Embryonic facial prominence (tissue), 1 donor: ENCODE measurements around the gene IQCM.
"Not testable (repeated sequence)": the region's sequence is repeated elsewhere in the genome, so short reads cannot be mapped to it uniquely, and the experiment has no call there.

Experiments
- DNase-seq: peaks from one replicate; pipeline ENCODE4 v3.0.0-alpha.2; 2016; ENCODE audit errors: extremely low spot score

IQCM gene

DNA sequence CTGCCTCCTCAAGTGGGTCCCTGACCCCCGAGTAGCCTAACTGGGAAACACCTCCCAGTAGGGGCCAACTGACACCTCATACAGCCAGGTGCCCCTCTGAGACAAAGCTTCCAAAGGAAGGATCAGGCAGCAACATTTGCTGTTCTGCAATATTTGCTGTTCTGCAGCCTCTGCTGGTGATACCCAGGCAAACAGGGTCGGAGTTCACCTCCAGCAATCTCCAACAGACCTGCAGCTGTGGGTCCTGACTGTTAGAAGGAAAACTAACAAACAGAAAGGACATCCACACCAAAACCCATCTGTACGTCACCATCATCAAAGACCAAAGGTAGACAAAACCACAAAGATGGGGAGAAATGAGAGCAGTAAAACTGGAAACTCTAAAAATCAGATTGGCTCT lies 347.0 kb downstream of the IQCM start:
- not testable (repeated sequence) for DNase-seq

DNA sequence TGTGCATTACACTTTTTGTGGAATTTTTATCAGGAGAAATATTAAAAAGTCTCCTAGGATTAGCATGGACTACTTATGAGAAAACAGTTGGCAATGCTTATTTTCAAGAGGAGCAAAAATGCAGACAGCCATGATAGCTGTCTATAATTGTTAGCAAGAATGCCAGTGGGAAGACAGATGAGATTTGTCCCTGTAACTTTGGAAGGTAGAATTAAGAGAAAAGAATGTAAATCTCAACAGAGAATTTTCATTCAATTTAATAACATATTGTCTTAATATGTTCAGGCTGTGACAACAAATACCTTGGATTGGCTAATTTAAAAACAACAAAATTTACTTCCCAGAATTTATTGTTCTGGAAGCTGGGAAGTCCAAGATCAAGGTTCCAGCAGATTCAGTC lies 349.2 kb downstream of the IQCM start:
- no peak for DNase-seq

DNA sequence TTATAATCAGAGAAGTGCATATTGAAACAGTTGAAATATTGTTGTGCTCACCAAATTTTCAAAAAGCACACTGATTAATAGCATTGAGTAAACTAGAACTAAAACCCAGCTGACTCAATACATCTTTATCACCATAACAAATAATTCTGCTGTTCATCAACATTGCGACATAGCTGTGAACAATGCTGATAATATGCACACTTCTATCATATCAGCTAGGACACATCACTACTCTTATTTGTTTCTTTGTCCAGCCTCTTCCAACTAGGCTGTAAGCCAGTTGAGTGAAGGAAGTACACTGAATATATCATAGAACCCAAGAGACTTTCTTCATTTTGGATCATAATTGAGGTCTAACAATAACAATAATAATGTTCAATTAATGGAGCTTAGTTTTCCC lies 349.7 kb downstream of the IQCM start:
- no peak for DNase-seq

DNA sequence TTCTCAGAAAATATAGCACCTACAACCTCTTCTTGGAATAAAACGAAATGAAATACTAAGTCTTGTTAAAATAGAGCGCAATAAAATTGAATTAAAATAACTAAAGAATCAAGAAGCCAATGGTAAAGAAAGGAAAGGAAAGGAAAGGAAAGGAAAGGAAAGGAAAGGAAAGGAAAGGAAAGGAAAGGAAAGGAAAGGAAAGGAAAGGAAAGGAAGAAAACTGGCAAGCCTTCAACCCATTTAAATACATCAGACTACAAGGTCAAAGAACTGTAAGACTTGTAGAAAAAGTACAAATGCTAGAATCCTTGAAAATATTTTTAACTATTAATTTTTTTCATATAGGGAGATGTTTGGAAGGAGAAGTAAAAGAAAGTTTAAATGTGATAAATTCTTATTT lies 372.1 kb downstream of the IQCM start:
- no peak for DNase-seq

DNA sequence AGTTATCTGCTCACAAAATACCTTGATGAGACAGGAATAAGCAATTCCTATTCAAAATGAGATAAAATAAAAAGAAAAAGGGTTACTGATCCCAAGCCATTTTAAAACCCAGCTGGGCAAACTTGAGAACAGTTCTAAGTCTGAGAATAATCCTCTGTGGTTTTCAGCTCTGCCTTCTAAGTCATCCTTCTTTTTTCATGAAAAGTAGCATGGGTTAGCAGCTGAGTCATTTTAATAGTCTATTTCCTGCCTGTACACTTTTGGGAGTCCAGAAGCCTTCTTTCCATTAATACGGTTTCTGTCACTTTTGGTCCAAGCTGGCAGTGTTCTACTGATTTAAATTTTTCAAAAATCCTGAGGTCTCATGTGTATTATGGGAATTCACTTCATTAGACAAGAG lies 374.3 kb downstream of the IQCM start:
- no peak for DNase-seq

DNA sequence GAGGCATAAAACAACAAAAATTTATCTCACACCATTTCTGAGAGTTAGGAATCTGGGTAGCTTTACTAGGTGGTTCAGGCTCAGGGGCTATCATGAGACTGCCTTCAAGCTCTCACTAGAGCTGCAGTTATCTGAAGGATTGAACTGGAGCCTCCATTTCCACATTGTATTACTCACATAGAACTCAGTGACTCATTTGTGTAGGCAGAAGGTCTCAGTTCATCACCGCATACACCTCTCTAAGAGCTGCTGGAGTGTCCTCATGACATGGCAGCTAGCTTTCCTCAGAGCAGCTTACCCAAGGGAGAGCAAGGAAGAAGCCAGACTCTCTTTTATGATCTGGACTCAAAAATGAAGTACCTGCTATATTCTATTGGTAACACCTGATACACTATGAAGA lies 389.2 kb downstream of the IQCM start:
- no peak for DNase-seq

DNA sequence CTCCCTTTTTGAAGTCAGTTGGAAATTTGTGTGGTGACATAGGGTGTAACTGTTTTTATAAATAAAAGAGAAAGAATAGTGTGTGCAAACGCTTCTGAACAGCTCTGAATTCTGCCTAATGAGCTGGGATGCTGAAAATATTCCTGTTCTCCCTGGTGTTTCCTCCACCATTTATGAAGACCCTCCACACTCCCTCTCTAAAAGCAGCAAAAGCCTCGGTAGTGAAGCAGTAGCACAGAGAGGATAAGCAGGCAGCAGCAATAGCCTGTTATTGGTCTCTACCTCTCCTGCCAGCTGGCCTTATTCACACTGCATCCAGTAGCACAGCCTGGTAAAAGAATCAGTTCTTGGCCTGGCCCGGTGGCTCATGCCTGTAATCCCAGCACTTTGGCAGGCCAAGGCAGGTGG lies 406.1 kb downstream of the IQCM start:
- DNase-seq = no peak

DNA sequence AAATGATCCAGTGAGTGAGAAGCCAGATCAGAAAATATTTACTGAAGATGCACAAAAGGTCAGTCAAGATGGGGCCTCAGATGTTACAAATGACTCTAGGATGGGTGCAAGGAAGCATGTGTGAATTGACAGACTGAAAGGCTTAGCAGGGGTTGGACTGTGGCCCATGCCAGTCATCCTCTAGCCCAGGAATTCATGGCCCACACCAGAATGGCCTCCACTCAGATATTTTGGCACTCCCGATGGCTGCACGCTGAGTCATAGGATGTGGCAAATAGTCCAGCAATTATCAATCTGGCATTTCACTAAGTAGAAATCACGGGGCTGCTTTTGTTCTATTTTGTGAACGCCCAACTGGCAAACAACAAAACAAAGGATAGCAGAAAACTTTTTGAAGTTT lies 406.5 kb downstream of the IQCM start:
- no peak for DNase-seq

DNA sequence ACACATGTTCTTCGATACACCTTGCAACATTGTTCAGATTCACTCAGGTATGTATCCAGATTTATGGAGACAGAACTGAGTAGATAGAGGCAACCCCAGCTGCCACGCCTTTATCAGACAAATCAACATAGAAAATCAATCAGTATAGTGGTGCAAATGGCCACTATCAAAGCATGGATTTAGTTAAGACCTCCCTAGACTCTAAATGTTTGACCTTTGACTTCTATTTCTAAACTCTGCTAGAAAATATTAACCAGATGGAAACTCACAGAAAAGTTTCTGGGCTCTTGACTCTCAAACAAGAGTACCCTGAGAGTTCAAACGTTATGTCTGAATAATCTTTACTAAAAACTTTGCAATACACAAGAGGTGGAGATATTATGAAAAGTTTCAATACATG lies 411.5 kb downstream of the IQCM start:
- DNase-seq = no peak

DNA sequence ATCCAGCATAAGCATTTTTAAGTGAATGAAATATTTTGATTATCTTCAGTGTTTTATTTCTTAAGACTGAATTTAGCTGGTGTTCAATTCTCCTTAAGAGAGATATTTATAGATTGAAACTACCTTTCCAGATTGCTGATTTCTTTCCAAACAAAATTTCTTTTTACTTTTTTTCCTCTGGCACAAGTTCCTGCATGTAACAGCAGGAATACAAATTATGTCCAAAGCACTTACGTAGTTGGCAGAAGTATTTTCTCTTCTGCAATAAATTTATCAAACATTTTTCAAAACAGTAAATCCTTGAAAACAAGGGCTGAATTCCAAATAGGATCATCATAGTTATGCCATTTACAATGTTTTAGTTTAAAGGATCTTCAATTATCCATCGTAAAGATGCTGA lies 412.6 kb downstream of the IQCM start:
- no peak for DNase-seq

DNA sequence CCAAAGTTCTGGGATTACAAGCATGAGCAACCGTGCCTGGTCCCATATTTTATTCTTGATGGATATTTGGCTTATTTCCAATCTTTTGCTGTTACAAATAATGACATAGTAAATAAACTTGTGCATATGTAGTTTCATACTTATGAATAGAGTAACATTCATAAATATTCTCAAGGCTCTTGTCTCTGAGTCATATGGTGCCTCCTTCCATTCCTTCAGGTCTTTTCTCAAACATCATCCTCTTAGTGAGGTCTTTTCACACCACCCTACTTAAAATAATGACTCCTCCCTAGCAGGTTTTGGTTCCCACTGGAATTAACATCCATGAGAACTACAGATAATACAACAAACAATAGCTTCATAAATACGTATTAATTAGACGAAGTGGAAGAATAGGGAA lies 416.6 kb downstream of the IQCM start:
- no peak for DNase-seq

DNA sequence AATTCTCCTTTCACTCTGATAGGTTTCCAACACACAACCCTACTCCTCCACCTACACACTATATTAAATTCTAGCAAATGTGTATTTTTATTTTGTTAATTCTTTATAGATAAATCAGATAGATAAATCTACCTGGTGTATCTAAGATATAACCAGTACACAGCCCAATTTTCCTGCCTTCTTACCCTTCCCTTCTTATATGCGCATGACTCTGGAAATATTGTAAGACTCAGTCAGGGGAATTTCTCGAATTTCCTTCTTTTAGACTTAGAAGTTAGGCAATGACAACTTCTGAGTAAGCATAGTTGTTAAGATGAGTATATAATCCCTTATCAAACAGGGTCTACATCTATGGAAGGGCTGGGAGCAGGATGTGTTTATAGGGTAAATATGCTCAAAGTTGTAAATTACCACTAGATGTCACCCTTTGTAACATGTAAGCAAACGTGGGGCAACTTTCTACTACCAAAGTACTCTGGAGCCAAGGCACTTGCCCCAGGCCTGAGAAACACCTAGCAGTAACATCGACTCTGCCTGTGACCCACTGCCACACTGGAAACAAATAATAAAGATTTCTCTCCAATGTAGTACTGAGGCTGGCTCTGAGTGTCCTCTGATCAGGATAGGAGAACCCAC lies 444.7 kb downstream of the IQCM start:
- DNase-seq = no peak

DNA sequence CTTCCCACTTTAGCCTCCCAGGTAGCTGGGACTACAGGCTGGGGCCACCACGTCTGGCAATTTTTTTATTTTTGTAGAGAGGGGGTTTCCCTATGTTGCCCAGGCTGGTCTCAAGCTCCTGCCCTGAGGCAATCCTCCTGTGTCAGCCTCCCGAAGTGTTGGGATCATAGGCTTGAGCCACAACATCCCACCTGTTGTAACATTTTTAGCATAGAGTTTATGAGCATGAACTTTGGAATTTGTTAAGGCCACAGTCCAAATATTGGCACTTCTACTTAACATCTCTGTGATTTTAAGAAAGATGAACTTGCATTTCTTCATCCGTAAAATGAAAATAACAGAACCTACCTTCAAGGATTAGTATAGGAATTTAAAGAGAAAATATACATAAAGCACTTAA lies 445.6 kb downstream of the IQCM start:
- DNase-seq = no peak

DNA sequence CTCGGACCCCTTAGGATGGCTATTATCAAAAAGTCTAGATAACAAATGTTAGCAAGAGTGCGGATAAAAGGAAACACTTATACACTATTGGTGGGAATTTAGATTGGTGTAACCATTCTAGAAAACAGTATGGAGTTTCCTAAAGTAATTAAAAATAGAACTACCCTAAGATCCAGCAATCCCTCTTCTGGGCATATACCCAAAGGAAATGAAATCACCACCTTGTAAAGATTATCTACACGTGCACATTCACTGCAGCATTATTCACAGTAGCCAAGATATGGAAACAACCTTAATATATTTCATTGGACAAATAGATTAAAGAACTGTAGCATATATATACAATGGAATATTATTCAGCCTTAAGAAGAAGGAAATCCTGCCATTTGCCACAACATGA lies 462.4 kb downstream of the IQCM start:
- DNase-seq = no peak

DNA sequence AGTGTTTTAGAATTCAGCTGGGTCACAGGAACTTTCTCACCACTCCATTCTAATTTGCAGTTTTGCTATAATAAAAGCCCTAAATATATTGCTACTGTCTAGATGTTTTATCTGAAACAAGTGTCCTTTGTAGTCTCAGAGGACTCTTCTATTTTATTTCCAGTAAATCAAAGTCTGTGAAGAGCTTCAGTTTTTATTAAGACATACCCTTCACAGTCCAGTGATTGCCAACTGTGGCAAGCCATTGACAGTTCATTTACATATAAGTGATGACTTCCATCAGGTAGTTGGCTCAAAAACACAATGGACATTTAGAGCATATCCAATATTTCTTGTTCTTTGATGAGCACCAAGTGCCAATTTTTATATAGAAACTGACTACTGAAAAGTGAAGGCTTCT lies 466.1 kb downstream of the IQCM start:
- no peak for DNase-seq

DNA sequence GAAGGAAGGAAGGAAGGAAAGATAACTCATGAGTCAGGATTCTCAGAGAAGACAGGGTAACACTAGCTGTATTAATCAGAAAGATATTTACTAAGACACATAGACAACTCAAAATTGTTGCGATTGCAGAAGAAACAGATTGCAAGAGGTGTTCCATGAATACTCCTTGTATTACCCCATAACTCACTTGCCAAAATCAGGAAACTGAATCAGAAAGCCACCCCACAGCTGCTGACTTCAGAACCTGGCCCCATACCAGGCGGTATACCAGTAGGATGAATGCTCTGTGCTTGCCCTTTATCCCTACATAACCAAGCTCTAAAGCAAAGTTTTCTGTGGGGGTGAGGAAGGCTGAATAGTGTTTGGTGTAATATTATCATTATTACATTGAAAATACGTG lies 468.5 kb downstream of the IQCM start:
- no peak for DNase-seq

DNA sequence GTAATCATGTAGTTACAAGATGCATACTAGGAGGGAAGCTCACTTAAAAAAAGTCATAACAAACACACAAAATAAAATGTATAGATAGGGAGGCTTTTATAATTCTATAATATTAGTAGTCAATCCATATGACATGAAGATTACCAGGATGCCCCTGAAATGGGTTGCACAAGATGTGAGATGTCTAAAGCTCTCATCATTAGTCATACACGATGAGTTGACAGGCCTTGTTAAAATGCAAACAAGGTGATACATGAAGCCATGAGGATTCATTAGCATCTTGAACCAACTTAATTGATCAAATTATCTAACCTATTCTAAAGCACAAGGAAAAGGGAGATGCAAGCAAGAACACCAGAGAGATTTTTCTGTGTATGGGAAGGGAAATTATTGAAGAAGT lies 470.2 kb downstream of the IQCM start:
- no peak for DNase-seq

DNA sequence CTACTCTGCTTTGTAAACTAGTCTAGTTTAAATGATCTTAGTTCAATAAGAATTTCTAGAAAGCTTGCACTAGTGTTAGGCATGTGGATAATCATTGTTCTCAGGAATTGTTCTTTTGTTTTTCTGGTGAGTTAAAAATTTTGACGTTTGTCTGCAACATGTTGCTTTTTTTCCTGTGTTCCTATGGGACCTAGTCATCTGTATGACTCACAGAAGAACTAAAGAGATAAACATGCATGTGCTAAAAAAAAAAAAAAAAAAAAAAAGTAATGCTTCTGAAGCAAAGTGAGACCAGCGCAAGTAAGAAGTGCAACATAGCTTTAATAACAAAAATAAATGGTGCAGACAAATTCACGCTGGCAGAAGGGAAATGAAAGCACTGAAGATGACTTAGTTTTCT lies 471.2 kb downstream of the IQCM start:
- DNase-seq = no peak

DNA sequence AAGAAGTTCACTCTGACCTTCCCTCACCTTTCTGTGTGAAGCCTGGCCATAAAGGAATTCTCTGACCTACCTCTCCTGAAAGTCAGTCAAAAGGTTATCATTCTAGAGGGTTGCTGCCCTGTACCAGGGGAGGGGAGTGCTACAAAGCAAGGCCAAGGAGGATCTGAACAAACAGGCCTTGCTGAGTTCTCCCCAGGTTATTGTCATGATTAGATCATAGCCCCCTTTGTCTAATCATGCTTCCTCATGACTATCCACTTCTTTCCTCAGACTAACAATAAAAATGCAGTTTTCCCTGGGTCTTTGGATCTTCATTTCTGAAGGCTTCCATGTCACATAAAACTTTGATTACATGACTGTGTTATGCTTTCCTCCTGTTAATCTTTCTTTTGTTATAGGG lies 472.0 kb downstream of the IQCM start:
- no peak for DNase-seq

DNA sequence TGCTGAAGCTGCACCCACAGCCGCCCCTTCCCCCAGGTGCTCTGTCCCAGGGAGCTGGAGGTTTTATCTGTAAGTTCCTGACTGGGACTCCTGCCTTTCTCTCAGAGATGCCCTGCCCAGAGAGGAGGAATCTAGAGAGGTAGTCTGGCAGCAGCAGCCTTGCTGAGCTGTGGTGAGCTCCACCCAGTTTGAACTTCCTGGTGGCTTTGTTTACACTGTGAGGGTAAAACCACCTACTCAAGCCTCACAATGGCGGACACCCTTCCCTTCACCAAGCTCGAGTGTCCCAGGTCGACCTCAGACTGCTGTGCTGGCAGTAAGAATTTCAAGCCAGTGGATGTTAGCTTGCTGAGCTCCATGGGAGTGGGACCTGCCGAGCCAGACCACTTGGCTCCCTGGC lies 474.5 kb downstream of the IQCM start:
- DNase-seq = not testable (repeated sequence)

DNA sequence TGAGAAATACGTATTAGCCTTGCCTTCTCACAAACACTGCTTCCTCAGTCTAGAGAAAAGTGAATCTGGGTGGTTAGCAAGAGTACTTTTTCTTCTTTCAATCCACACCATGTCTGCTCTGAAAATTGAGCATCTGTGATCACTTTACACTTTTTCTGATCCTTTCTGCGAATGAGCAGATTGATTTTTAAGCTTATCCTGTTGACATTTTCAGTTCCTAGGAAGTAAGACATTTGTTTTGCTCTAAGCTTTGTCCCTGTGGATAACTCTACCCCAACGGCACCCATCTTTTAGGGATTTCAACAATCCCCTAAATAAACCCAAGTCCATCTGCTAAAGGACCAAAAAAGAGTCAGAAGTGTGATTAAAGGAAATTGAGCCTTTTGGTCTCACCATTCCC lies 487.5 kb downstream of the IQCM start:
- DNase-seq = no peak

DNA sequence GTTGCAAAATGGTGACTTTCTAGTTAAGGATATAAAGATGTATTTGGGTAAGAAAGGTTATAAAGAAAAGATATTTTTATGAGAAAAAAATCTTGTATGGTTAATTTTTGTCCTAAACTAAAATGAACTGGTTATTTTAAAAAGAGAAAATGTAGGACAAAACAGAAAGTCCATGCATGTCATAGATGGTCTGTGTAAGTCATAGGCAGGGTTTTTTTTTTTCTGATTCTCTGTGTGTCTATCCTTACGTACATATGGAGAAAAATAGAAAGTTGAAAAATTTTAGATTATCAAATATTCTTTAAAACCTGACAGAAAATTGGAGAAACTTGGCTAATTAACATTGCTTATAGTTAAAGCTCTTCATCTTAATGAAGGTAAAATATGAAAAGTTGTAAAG lies 493.4 kb downstream of the IQCM start:
- DNase-seq = no peak

DNA sequence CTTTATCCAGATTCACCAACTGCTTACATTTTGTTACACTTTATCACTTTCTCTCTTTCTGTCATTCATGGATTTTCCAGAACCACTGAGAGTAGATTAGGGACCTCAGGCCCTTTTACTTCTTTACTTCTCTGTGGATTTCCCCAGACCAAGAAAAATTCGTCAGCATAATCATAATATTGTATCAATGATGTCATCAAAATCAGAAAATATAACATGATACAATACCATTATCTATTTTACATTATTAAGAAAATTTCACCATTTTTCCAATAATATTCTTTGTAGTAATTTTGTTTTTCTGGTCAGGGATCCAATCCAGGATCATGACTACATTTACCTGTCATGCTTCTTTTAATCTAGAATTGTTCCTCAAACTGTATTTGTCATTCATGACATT lies 494.2 kb downstream of the IQCM start:
- DNase-seq = no peak

DNA sequence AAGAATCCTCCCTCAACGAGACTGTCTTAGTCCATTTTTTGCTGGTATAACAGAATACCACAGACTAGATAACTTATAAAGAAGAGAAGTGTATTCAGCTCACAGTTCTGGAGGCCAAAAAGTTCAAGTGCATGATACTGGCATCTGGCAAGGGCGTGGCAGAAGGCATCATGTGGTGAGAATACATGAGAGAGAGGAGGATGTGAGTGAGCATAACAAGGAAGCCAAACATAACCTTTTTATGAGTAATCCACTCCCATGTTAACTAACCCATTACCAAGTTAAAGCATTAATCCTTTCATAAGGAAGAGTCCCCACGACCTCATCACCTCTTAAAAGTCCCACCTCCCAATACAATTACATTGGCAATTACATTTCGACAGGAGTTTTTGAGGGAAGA lies 504.6 kb downstream of the IQCM start:
- DNase-seq = no peak

DNA sequence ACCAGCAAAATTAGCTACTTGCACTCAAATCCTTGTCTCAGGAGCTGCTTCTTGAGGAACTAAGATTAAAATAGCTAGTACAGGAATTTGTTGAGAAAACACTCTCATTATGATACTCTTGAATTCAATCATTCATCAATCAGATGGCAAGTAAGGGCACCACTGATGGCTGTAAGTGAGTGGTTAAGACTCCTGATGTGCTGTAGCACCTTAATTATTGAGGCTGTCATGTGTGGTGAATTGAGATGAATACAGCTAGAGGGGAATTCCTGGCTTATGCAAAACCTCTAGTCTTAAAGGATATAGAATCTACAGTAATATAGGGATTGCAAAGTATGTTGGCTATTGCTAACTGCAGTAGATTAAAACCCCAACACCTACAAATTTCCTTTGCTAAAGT lies 509.1 kb downstream of the IQCM start:
- no peak for DNase-seq
